DMS53 treated with DMSO at 0.1 percent for 48 hours (cell line): ENCODE data around the gene LGALS9.
A peak's percentile ranks its signal among the peaks of the same experiment; 100 is the strongest.
"Not testable (repeated sequence)": the region's sequence is repeated elsewhere in the genome, so short reads cannot be mapped to it uniquely, and the experiment has no call there.

Source experiments
- DNase-seq: peaks from one replicate; lab custom pipeline; 2025; ENCODE audit not compliant: unreplicated experiment; lab: John Stamatoyannopoulos, UW

Gene LGALS9

DNA sequence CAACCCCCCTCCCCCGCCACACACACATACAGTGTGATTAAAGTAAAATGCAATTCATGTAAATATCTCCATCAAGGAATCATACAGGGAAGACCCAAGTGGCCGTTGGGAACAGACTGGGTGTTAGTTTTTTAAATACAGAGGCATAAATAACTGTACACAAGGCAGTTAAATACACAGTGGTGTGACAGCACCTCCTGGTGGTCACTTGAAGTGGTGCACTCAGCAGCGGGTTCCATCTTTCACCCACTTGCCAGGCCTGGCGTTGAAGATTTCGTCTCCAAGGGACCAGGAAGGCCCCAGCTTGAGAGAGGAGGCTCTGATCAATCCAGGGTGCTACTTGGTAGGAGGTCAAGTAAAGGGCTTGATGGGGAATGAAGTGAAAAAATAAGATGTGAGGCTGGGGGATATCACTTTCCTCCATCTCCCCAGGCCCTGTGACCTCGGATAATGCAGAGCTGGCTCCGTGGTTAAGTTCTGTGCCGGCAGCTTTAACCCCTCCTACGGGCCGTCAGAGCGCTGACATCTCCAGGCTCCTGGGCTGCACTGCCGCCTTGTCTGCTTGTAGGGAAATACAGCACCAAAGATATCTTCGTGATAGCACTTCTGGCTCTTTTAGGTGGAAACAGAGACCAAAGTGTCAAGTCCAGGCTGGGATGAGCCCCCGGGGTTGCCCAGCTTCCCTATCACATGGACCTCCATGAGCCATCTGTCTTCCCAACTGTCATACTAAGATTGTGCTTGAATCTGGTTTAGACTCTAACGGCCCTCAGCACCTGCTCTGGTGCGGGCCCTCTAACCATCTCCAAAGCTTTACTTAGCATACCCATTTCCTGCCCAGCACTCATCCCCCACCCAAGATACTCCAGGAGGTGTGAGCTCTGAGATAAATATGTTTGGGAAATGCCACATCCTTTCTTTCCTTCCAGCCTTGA, 20.7 kb downstream of the LGALS9 start:
- DNase-seq: peak; percentile 37

DNA sequence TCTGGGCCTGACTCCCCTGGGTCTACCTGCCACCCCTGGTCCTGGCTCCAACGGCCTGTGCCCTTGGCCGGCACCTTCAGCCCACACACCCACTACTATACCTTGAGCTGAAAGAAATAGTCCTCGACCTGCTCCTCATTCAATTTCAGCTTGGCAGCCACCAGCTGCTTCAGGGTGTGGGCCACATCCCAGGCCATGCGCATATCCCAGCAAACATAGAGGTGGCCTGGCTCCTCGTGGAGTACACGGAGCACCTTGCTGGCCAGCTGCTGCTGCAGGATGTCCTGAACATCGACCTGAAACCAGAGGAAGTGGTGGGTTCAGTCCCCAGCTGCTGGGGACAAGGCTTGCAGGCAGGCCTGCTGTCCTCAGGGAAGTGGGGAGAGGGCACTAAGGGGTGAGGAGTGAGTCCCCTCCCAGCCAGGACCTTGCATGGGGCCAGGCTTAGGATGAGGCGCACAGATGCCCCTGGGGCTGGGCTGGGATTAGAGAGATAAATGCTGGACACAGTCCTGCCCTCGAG, 22.5 kb downstream of the LGALS9 start:
- not testable (repeated sequence) for DNase-seq

DNA sequence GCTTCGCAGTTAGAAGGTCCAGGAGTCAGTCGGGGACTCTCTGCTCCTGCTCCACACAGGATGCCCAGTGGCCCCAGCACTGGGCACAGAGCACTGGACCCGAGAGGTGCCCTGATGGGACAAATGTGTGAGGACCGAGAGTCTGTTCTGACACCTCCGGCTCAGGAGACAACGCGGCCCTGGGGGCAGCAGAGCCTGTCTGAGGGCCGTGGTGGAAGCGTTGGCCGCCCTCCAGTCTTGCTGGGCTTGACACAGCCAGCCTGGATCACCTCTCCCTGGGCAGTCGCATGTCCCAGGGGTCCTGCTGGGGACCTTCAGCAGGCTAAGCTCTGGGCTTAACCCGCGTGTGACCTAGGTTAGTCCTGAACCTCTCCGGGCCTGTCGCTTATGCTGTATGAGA, 23.1 kb downstream of the LGALS9 start:
- no peak for DNase-seq

DNA sequence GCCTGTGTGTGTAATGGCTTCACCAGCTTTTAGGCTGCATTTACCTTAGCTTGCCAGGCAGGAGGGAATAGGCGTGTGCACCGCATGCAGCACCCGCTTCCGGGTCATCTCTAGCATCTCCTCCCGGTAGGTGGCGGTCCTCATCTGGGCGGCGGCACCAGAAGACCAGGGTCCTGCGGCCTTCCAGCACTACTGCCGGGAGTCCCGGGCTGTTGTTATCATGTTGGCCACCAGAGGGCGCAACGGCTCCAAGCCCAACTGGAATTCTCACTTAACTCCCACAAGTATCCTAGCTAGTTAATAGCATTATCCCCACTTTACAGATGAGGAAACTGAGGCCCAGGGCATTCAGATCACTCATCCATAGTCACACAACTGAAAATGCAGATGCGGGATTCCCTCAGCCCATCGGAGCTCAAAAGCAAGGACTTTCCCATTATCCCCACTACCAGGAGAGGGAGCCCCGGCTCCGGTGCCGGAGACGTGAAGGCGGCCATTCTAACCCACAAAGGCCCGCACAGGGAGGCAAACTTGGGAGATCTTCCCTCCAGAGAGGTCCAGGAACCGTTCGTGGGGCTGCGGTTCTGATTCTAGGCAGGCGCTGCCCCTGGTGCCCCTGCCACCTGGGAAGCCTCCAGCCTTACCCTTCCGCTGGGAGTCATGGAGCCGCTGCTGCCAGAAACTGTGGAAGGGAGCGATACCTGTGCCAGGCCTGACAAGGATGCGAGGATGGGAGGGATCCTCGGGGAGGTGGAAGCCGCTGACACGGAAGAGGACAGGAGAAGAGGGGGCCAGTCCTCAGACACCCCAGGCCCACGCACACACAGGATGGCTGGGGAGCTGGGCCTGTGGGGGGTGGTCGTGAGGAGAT, 23.9 kb downstream of the LGALS9 start:
- peak; percentile 95 for DNase-seq

DNA sequence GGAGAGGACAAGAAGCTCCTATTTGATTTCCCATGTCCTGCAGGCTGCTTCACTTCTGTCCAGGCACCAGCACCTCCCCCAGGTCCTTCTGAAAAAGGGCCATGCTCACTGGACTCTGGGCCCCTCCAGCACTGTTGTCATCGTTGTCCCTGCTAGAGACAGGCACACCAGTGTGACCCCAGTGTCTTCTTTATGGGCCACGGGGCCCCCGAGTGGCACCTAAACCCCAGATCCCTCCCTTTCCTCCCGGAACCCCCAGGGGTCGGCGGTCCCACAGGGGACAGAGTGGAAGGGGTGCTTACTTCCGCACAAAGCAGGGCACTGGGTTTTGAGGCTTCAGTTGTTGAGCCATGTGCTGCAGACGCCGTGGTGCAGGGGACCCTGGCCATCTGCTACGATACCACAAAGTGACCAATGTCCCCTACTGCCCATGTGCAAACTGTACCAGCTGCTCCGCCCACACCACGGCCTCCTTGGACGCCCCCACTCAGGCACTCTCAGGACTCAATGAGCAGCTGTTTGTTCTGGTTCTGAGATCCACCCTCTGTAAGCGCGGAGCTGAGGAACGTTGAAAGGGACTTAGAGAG, 24.6 kb downstream of the LGALS9 start:
- not testable (repeated sequence) for DNase-seq

DNA sequence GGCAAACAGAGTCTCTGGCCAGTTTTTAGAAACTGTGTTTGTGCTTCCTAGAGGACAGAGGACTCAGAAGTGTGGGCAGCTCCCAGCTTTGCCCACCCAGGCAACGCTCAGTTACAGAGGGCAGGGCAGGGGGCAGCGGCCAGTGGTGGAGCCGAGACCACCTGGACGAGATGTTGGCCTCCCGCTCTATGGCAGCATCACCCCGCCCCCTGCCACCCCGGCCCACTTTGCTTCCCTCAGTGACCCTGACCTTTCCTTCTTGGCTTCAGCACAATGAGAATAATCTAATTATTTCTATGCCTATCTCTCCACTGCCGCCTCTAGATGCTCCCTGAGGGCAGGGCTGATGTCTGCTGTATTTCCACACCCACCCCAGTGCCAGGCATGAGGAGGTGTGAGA, 25.6 kb downstream of the LGALS9 start:
- DNase-seq: not testable (repeated sequence)

DNA sequence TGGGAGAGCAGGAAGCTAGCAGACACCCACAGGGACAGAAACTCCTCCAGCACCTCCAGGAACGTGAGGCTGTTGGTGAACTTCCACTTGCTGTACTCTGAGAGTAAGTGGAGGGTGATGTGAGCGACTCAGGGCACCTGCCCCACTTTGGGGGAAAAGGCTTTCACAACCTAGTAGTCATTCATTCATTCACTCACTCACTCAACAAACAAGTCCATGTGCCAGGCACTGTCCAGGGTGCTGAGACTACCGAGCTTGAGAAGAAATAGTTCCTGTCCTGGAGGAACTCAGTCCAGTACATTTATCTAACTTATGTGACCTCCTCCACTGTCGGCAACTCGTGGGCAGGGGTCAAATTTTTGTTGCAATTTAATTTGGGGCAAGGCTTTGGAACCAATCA, 26.6 kb downstream of the LGALS9 start:
- DNase-seq: no peak

DNA sequence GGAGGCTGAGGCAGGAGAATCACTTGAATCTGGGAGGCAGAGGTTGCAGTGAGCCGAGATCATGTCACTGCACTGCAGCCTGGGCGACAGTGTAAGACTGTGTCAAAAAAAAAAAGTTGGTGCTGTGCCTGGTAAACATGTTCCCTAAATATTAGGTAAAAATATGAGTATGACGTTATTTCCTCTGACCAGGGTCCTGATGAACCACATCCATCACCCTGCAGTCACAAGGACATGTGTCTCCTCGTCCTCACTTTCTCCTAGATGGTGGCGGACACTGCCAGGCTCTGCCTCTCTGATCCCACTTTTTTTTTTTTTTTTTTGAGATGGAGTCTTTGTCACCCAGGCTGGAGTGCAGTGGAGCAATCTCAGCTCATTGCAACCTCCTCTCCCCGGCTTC, 28.7 kb downstream of the LGALS9 start:
- DNase-seq: no peak

DNA sequence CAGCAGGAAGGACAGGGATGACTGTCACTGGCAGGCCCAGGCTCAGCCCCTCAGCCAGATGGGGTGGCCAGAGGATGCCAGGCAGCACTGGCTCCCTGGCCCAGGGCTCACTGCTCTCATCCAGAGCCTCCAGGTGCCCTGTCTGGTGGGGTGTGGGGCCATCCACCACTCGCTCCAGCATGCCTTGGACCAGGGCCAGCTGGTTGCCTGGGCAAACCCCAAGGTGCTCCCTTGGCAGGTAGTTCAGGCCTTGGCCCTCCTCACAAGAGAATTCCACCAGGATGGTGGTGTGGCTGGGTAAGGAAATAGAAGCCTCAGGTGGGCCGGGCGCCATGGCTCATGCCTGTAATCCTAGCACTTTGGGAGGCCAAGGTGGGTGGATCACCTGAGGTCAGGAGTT, 29.4 kb downstream of the LGALS9 start:
- no peak for DNase-seq

DNA sequence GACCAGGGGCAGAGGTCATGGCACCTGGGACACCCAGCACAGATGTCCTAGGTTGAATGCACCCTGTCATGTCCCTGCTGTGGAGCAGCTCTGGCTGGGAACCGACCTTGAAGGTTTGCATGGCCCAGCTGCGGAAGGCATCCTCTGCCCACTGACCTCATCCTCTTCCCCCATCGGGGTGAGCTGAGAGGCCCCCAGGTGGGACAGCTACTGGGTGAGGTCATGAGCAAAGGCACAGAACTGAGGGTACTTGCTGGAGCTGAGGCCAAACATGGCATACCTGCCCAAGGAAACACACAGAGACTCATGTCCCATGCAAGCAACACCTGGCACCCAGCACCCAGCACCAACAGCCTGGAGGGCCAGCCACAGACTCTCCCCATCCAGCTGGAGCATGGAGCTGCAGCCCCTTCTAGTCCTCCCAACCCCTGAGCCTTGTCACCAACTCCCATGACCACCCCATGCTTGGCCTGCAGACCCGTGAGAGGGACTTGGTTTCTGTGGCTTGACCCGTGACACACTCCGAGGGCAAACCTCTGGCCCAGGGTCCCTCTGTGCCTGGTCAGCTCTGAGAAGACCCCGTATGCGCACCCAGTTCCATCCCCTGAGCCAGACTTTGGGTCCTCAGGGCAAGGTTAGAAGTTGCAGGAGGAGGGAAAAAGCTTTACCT, 33.1 kb downstream of the LGALS9 start:
- no peak for DNase-seq

DNA sequence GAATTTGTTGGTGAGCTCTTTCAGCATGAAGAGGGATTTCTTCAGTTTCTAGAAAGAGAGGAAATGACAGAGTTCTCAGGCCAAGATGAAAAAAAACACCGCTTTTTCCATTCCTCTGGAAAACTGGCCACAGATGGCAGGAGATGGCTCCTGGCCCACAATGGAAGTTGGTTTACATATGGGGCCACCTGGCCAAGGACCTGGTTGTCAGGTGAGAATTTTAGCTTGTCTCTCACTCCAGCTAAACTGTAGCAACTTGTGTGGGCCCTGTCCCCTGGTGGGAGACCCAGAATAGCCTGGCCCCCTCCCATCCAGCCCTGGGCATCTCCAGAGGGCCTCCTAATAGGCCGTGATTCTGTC, 33.6 kb downstream of the LGALS9 start:
- DNase-seq: no peak

DNA sequence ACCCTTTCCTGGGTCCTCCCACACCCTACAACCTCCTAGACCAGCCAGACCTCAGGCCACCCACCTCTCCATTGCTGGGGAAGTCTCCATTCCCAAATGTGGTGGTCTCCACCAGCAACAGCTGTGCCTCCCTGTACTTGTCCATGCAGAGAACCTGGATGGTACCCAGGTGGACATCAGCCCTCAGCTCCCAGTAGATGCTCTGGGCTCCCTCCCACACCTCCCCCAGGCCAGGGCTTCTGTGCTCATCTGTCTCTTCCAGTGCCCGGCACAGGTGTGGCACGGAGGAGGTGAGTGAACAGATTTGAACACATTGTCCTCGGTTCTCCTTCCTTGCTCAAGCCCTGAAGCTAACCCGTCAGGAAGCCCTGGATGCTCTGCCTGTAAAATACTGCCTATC, 34.6 kb downstream of the LGALS9 start:
- no peak for DNase-seq

DNA sequence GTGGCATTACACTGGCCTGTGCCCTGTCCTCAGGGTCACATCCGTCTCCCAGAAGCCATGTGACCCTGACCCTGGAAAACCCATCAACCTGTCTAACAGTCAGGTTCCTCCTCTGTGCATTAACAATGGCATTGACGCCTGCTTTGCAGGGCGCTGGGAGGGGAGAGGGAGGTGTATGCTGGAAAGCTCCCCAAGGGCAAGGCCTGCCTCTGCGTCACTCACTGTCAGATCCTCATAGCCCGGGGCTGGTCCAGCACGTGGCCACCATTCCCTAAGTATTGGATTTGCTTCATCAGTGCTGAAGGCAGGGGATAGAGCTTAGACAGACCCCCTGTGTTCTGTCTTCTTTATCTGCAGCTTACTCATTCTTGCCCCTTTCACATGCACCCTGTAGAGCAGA, 35.3 kb downstream of the LGALS9 start:
- DNase-seq: not testable (repeated sequence)

DNA sequence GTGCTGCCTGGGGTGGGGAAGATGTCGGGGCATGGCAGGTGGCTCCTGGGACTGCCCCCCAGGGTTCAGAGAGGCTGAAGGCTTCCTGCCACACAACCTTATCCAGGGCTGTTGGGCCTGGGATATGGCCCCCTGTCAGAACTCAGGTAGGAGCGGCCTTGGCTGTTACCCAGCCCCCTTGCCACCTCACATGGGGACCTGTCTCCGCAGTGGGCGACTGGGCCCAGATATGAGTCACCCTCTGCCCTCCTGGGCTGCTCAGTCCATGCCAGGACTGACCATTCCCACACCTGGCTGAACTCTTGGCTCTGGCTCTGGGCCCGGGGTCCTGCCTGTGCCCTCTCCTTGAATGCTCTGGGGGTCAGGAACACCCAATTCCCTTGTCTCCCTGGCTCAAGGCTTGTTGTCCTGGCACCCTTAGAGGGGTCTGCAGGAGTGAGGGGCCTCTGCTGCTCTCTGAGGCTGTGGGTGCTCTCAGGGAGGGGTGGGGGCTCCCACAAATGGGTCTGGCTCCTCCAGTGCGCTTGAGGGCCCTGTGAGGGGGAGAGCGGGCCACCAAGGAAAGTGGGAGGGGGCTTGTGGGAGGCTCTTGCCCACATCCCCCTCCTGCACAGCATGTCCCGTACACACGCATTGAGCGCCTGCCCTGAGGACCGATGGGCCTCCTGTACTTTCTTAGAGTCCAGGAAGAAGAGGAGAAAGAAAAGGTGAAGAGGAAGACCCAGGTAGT, 36.0 kb downstream of the LGALS9 start:
- DNase-seq: no peak

DNA sequence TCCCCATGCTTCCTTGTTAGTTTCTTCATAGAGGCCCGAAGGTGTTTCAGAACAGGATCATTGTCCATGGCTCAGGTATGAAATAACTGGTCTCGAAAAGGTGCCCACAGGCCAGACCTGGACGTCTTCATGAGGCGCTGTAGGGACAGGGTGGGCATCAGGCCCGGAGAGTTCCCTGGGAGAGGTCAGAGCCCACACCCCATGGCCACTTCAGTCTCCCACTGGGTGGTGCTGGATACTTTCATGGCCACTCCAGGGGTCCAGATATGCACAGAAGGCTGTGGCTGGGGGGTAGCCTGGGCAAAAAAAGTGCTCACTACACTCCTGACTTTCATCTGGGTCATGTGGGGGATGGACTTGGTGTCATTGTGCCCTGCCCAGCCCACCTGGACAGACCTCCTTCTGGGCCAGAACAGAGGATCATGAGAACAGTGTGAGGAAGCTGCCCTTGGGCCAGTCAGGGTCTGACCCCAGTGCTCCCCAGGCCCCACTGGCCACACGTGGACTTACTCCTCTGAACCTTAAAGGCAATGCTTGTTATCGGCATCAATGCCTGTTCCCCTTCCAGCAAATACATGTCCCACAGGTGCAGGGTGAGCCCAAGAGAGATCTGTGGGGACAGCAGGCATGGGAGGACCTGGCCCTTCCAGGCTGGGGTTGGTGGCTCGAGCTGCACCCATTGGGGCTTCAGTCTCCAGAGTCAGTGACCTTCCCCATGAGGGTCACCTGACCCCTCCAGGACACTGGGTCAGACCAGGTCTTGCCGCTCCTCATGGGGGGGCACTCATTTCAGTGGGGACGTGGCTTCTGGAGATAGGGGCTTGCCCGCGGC, 36.9 kb downstream of the LGALS9 start:
- DNase-seq: no peak

DNA sequence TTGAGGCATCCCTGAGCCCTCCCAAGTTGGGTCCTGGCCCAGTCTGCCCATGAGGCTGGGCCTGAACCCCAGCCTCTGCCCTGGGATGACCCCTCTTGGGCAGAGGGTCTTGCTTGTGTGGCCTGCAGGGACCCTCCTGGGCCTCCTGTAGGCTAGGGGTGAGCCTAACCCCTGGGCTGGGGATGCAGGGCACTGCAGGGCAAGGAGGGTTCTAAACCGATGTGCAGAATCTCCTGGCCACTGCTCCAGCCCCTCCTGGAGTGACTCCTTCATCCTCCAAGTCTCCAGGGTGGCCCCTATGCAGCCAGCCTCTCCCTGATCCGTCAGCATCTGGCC, 37.5 kb downstream of the LGALS9 start:
- no peak for DNase-seq

DNA sequence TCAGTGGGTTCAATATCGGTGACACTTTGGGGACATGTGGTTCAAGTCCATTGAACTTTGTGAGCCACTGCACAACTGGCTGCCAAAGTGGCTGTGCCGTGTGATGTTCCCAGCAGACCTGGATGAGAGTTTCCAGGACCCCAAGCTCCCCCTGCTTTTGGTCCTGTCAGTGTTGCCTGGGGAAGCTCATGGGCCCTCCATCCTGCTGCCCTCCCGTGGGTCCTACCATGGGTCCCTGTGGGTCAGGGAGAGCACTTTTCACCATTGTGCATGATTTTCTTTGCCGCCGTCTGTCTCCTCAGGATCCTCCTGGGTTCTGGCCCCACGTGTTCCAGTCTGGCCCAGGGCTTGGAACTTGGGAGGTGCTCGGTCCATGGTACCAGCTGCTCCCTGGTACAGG, 38.1 kb downstream of the LGALS9 start:
- DNase-seq: no peak

DNA sequence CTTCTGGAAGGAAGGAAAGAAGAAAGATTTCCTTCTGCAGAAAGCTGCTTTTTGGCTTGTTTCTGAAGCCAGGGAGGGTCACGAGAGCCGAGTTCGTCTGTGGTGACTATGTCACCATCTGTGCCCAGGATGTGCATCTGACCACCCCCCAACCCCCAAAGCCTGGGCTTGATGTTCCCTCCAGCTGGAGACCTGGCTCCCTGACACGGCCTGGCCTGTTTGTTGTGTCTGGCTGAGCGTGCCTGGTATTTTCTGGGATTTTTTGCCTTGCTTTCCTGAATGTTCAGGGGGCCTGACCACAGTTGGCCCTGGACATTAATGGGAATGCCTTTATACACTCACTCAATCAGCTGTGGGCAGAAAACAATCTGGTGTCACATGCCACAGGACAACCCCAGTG, 38.9 kb downstream of the LGALS9 start:
- no peak for DNase-seq

DNA sequence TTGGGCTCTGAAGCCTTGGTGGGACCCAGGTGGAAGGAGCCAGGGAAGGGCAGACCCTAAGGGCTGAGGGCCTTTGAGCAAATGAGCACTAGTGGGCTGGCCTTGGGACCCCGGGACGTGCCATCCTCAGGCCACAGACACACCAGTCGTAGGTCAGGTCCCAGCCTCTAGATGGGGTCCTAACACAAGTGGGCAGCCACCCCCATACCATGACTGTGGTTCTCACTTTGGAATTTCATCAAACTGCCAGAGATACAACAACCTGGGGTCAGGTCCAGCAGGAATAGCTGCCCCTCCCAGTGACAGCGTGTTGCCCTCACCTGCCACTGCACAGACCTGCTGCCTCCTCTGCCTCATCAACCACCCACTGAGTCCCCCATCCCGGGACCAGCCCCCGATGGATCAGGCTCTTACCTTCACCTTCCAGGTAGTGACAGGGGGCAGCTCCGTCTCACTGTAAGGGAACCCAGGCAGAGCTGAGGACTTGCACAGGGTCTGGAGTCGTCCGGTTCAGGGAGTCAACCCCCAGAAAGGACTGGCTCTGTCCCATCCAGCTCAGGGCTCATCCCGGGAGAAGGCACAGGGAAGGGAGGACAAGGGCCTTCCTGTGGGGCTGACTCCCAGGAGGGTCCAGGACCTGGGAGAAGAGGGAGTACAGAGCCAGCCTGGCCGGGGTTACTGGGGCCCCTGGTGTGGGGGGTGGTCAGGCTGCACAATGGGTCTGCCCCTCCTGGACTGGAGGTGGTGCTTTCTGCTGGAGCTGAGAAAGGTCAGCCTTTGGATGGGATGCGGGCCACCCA, 40.0 kb downstream of the LGALS9 start:
- no peak for DNase-seq
